Measurements from ENCODE around the gene RTN4. TPM values are rescaled to one million over a fixed set of nuclear protein-coding genes. Genes with fewer than 3 reads are reported as not detected.

The RTN4 gene
- total and polyA plus RNA-seq, 4 donors, result 199 to 652 (median 553) TPM

- no peak for DNase-seq (ENCODE audit: low read depth in 4 of 6, low spot score in 6 of 6)
- no peaks in the 10 kb centered on the region for H3K27me3 ChIP-seq (ENCODE audit: control insufficient read depth, insufficient read depth, low read length)
- no peaks in the 10 kb centered on the region for H3K4me1 ChIP-seq (ENCODE audit: control insufficient read depth, insufficient read depth, low read length)
- WGBS (ENCODE audit: insufficient coverage), result 100% methylated on average over 2 of the region's 4 CpGs
- H3K27ac ChIP-seq (ENCODE audit: low read depth, low read length), result no peak overlapping the region
- H3K4me3 ChIP-seq (ENCODE audit: low read depth, low read length), result no peak overlapping the region
- H3K9me3 ChIP-seq (ENCODE audit: control insufficient read depth, insufficient read depth, low read length), result no peaks in the 10 kb centered on the region
- H3K36me3 ChIP-seq (ENCODE audit: control insufficient read depth, insufficient read depth, low read length), result peaks cover 3% of the 10 kb centered on the region
Measured at GRCh38 chr2:54975598-54976492, 74.4 kb downstream of the RTN4 start.

DNA sequence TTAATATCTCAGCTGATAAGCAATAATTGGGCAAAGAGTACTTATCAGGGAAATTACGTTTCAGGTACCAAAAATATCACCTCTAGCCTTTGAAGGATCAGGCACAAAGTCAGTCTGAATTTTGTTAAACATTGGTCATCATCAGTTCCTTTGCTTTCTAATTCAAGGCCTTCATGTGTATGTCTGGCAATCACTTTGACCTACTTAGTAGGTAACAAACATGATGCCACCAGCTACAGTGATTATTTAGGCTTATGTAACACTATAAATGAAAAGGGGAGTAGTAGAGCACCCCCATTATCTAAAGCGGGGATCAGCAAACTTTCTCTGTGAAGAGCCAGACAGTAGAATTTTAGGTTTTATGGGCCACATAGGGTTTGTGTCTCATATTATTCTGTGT lies 75.1 kb downstream of the RTN4 start:
- H3K27ac ChIP-seq (ENCODE audit: low read depth, low read length), result no peak overlapping the region
- no CpG with 5 or more reads among the region's 2 CpGs for WGBS (ENCODE audit: insufficient coverage)
- no peaks in the 10 kb centered on the region for H3K9me3 ChIP-seq (ENCODE audit: control insufficient read depth, insufficient read depth, low read length)
- H3K27me3 ChIP-seq (ENCODE audit: control insufficient read depth, insufficient read depth, low read length), result no peaks in the 10 kb centered on the region
- H3K36me3 ChIP-seq (ENCODE audit: control insufficient read depth, insufficient read depth, low read length), result peaks cover 3% of the 10 kb centered on the region
- no peaks in the 10 kb centered on the region for H3K4me1 ChIP-seq (ENCODE audit: control insufficient read depth, insufficient read depth, low read length)
- no peak for DNase-seq (ENCODE audit: low read depth in 4 of 6, low spot score in 6 of 6)
- no peak overlapping the region for H3K4me3 ChIP-seq (ENCODE audit: low read depth, low read length)

DNA sequence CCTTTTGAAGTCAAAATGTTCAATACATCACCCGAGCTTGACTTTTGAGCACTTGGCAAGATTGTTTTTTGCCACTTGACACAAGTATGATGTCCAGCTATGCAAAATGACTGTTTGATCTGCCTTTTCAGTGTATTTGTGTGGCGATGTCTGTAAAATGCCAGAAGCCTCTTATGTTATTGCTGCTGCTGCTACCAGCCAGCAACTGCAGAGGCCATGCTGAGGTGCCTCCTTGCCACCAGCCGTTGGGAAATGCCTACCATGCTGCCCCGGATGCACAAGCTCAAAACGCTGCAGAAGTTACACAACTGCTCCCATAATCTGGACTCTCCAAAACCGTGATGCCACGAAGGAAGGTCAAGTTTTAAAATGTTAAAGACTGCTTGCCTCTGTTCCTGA lies 80.3 kb downstream of the RTN4 start:
- Histone ChIP-seq H3K9me3 (ENCODE audit: control insufficient read depth, insufficient read depth, low read length) (no peaks in the 10 kb centered on the region), H3K36me3 (ENCODE audit: control insufficient read depth, insufficient read depth, low read length) (peaks cover 13% of the 10 kb centered on the region), H3K27me3 (ENCODE audit: control insufficient read depth, insufficient read depth, low read length) (no peaks in the 10 kb centered on the region), H3K4me1 (ENCODE audit: control insufficient read depth, insufficient read depth, low read length) (peaks cover 9% of the 10 kb centered on the region), H3K4me3 (ENCODE audit: low read depth, low read length) (no peak overlapping the region), H3K27ac (ENCODE audit: low read depth, low read length) (no peak overlapping the region)
- no peak for DNase-seq (ENCODE audit: low read depth in 4 of 6, low spot score in 6 of 6)
- WGBS (ENCODE audit: insufficient coverage), result 90% methylated on average over 7 of the region's 7 CpGs

GRCh38 chr2:54969295-54969939 lies 80.8 kb downstream of the RTN4 start:
- Histone ChIP-seq H3K27ac (ENCODE audit: low read depth, low read length) (no peak overlapping the region), H3K27me3 (ENCODE audit: control insufficient read depth, insufficient read depth, low read length) (no peaks in the 10 kb centered on the region), H3K4me1 (ENCODE audit: control insufficient read depth, insufficient read depth, low read length) (peaks cover 9% of the 10 kb centered on the region), H3K9me3 (ENCODE audit: control insufficient read depth, insufficient read depth, low read length) (no peaks in the 10 kb centered on the region), H3K36me3 (ENCODE audit: control insufficient read depth, insufficient read depth, low read length) (peaks cover 13% of the 10 kb centered on the region), H3K4me3 (ENCODE audit: low read depth, low read length) (no peak overlapping the region)
- 89% methylated on average over 3 of the region's 4 CpGs for WGBS (ENCODE audit: insufficient coverage)
- DNase-seq (ENCODE audit: low read depth in 4 of 6, low spot score in 6 of 6), result no peak

- H3K4me1 ChIP-seq (ENCODE audit: control insufficient read depth, insufficient read depth, low read length), result peaks cover 9% of the 10 kb centered on the region
- H3K27ac ChIP-seq (ENCODE audit: low read depth, low read length), result no peak overlapping the region
- no peak overlapping the region for H3K4me3 ChIP-seq (ENCODE audit: low read depth, low read length)
- DNase-seq (ENCODE audit: low read depth in 4 of 6, low spot score in 6 of 6), result no peak
- peaks cover 13% of the 10 kb centered on the region for H3K36me3 ChIP-seq (ENCODE audit: control insufficient read depth, insufficient read depth, low read length)
- no peaks in the 10 kb centered on the region for H3K27me3 ChIP-seq (ENCODE audit: control insufficient read depth, insufficient read depth, low read length)
- no peaks in the 10 kb centered on the region for H3K9me3 ChIP-seq (ENCODE audit: control insufficient read depth, insufficient read depth, low read length)
- WGBS (ENCODE audit: insufficient coverage), result 98% methylated on average over 6 of the region's 10 CpGs
Measured at GRCh38 chr2:54968561-54969218, 81.6 kb downstream of the RTN4 start.

DNA sequence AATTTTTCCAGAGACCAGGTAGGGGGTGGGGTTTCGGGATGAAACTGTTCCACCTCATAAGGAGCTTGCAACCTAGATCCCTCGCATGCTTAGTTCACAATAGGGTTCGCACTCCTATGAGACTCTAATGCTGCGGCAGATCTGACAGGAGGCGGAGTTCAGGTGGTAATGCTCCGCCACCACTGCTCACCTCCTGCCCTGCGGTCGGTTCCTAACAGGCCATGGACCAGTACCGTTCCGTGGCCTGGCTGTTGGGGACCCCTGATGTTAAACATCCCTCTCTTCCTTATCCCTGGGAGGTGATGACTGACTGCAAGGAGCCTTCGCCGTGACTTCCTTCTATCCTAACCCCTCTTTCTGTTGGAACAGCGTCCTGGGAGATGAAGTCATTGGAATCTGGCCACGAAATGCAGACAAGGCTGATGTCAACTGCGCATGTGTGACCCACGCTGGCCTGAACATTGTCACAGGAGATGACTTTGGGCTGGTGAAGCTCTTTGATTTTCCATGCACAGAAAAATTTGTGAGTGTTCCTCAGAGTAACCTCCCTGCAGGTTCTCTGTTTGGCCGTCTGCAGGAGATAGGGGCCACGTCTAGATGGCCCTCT lies 82.4 kb downstream of the RTN4 start:
- no peaks in the 10 kb centered on the region for H3K27me3 ChIP-seq (ENCODE audit: control insufficient read depth, insufficient read depth, low read length)
- 92% methylated on average over 15 of the region's 18 CpGs for WGBS (ENCODE audit: insufficient coverage)
- peak overlapping the region; percentile 42 for H3K27ac ChIP-seq (ENCODE audit: low read depth, low read length)
- no peaks in the 10 kb centered on the region for H3K9me3 ChIP-seq (ENCODE audit: control insufficient read depth, insufficient read depth, low read length)
- no peak for DNase-seq (ENCODE audit: low read depth in 4 of 6, low spot score in 6 of 6)
- H3K4me1 ChIP-seq (ENCODE audit: control insufficient read depth, insufficient read depth, low read length), result peaks cover 9% of the 10 kb centered on the region
- H3K36me3 ChIP-seq (ENCODE audit: control insufficient read depth, insufficient read depth, low read length), result peaks cover 14% of the 10 kb centered on the region
- no peak overlapping the region for H3K4me3 ChIP-seq (ENCODE audit: low read depth, low read length)

DNA sequence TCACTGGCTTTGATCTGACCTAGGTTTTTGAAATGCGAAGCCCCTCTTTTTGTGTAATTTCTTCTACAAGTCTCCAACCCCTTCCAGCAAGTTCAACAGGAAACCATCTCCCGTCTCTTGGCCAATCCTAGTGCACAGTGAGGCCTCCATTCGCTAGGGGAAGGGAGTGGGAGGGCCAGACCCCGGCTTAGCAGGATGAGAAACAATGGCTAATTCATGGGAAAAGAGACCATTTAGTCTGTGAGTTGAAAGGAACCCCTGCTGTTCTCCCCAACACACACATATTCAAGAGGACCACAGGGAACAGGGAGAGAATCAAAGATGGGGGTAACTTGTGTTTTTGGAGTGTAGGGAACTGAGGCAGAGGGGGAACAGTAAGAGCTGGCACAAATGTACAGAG lies 83.0 kb downstream of the RTN4 start:
- WGBS (ENCODE audit: insufficient coverage), result no CpG with 5 or more reads among the region's 4 CpGs
- peaks cover 18% of the 10 kb centered on the region for H3K36me3 ChIP-seq (ENCODE audit: control insufficient read depth, insufficient read depth, low read length)
- H3K9me3 ChIP-seq (ENCODE audit: control insufficient read depth, insufficient read depth, low read length), result no peaks in the 10 kb centered on the region
- peaks cover 9% of the 10 kb centered on the region for H3K4me1 ChIP-seq (ENCODE audit: control insufficient read depth, insufficient read depth, low read length)
- no peak overlapping the region for H3K4me3 ChIP-seq (ENCODE audit: low read depth, low read length)
- H3K27ac ChIP-seq (ENCODE audit: low read depth, low read length), result peak overlapping the region; percentile 42
- peak in 1 of 6 donors; percentile 45 for DNase-seq (ENCODE audit: low read depth in 4 of 6, low spot score in 6 of 6)
- H3K27me3 ChIP-seq (ENCODE audit: control insufficient read depth, insufficient read depth, low read length), result no peaks in the 10 kb centered on the region

- no peaks in the 10 kb centered on the region for H3K27me3 ChIP-seq (ENCODE audit: control insufficient read depth, insufficient read depth, low read length)
- no peak overlapping the region for H3K4me3 ChIP-seq (ENCODE audit: low read depth, low read length)
- no peak overlapping the region for H3K27ac ChIP-seq (ENCODE audit: low read depth, low read length)
- DNase-seq (ENCODE audit: low read depth in 4 of 6, low spot score in 6 of 6), result no peak
- WGBS (ENCODE audit: insufficient coverage), result 96% methylated on average over 3 of the region's 3 CpGs
- peaks cover 9% of the 10 kb centered on the region for H3K4me1 ChIP-seq (ENCODE audit: control insufficient read depth, insufficient read depth, low read length)
- H3K36me3 ChIP-seq (ENCODE audit: control insufficient read depth, insufficient read depth, low read length), result peaks cover 18% of the 10 kb centered on the region
- no peaks in the 10 kb centered on the region for H3K9me3 ChIP-seq (ENCODE audit: control insufficient read depth, insufficient read depth, low read length)
Measured at GRCh38 chr2:54966837-54967236, 83.4 kb downstream of the RTN4 start.

DNA sequence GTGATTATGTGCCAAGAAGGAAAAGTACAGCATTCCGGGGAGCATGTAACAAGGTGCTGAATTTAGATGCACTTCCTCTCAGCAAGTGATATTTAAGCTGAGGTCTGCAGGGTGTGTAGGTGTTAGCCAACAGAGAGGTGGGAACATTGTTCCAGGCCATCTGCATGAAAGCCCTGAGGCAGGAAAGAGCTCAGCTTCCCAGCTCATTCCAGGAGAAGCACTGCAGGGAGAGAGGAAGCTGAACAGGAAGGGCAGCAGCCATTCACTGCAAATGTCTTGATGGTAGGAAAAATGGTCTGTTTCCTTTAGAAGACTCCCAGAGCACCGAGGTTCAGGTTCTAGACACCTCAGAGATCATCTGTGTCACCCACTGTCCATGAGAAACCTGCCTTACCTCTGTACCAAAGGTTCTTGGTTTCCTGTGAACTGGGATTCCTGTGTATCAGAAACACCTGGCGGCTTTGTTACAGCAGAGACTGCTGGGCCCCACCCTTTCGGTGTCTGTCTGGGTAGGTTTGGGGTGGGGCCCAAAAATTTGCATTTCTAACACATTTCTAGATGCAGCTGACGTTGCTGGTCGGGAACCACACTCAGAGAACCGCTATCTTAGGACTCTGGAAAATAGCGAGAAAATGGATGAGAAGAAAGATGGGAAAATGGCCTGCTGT lies 84.0 kb downstream of the RTN4 start:
- Histone ChIP-seq H3K36me3 (ENCODE audit: control insufficient read depth, insufficient read depth, low read length) (peaks cover 20% of the 10 kb centered on the region), H3K4me3 (ENCODE audit: low read depth, low read length) (no peak overlapping the region), H3K9me3 (ENCODE audit: control insufficient read depth, insufficient read depth, low read length) (no peaks in the 10 kb centered on the region), H3K27me3 (ENCODE audit: control insufficient read depth, insufficient read depth, low read length) (no peaks in the 10 kb centered on the region), H3K4me1 (ENCODE audit: control insufficient read depth, insufficient read depth, low read length) (peaks cover 9% of the 10 kb centered on the region), H3K27ac (ENCODE audit: low read depth, low read length) (no peak overlapping the region)
- no peak for DNase-seq (ENCODE audit: low read depth in 4 of 6, low spot score in 6 of 6)
- 100% methylated on average over 7 of the region's 8 CpGs for WGBS (ENCODE audit: insufficient coverage)

Data from spinal cord (tissue), 10 donors.